HFF-Myc (cell line): ENCODE data around the gene CCDC102A.

Experiments
- DNase-seq: peaks from one replicate; pipeline ENCODE4 v3.0.0-alpha.2; 2011; ENCODE audit warnings: low read depth; ENCODE audit errors: extremely low read depth
- H3K4me3 ChIP-seq: replicated peaks from 2 replicates; pipeline ENCODE4 v1.5.1; 2011; ENCODE audit warnings: low read depth, mild to moderate bottlenecking, control low read depth, low read length
- TF ChIP-seq, protein P1 (sequence below): IDR thresholded peaks from 2 replicates; pipeline ENCODE4 v1.5.1; 2012; ENCODE audit warnings: mild to moderate bottlenecking, low read depth, low read length, control low read depth; ENCODE audit errors: missing control alignments

Gene CCDC102A

DNA sequence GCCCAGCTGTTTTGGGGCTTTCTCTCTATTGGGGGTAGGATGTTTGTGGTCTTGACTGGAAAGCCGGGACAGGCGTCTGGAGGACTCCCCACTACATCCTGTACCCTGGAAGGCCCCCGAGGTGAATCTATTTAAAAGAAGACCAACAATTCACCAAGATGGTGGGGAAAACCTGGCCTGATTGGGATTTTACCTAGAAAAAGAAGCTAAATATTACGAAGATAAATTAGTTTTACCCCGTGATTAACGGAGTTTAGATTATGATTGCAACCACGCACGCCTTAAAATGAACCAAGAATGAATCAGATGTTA, 779 bp upstream of the CCDC102A start:
- peak overlapping the region; percentile 63 for H3K4me3 ChIP-seq
- TF ChIP-seq, protein P1, sequence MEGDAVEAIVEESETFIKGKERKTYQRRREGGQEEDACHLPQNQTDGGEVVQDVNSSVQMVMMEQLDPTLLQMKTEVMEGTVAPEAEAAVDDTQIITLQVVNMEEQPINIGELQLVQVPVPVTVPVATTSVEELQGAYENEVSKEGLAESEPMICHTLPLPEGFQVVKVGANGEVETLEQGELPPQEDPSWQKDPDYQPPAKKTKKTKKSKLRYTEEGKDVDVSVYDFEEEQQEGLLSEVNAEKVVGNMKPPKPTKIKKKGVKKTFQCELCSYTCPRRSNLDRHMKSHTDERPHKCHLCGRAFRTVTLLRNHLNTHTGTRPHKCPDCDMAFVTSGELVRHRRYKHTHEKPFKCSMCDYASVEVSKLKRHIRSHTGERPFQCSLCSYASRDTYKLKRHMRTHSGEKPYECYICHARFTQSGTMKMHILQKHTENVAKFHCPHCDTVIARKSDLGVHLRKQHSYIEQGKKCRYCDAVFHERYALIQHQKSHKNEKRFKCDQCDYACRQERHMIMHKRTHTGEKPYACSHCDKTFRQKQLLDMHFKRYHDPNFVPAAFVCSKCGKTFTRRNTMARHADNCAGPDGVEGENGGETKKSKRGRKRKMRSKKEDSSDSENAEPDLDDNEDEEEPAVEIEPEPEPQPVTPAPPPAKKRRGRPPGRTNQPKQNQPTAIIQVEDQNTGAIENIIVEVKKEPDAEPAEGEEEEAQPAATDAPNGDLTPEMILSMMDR = no peak
- DNase-seq = no peak

DNA sequence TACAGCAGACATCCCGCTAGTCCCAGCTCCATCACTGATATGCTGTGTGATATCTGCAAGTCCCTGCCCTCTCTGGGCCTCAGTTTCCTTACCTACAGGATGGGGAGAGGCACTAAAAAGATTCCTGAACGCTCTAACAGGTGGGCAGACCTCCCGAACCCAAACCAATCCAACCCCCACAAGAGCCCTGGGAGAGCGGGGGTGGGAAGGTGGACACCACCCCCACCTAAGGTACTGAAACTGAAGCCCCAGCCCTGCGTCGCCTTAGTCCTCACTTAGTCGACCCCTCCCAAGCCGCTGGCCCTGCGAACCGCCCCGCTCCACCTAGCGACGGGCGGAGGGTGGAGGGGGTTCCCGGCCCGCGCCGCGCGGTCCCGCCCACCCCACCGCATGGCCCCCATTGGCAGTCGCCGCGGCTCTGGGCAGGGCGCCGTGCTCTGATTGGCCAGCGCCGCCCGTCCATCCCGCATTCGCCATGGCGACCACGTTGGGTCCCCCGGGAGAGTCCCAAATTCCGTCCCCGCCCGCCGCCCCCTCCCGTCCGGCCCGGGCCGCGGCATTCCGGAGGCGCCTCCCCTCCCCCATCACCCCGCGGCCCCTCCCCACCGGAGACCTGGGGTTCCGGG, 578 bp downstream of the CCDC102A start:
- peak overlapping the region; percentile 63 for H3K4me3 ChIP-seq
- DNase-seq = peak; percentile 60
- TF ChIP-seq, protein P1 = peak; percentile 13

DNA sequence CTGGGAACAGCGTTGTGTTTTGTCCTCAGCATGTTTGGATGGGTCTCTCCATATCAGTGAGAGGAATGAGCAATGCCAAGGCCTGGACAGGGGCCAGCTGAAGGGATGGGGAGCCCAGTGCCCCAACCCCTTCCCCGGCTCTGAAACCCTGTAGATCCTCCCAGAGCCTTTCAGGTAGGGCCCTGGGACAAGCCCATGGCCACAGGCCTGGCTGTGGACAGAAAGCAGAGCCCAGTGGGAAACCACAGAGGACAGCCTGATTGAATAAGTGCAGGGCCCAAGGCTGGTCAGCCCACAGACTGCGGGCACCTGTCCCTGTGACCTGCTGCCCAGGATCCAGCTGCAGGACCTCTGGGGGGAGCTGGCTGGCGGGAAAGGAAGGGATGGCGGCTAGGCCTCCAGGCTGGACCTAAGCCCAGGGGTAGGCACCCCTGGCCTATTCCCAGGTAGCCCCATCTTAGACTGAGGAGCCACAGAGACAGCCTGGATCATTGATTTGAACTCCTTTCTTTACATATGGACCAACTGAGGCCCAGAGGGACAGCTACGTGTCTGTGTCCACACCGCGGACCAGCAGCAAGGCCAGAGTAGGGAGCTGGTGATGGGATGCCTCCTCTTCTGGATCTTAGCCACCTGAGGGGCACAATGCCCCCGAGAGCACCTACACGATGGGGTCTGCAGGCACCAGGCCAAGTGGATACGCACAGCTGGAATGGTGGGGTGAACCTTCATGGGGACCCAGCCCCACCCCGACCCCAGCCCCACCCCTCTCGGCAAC, 1.3 kb downstream of the CCDC102A start:
- peak overlapping the region; percentile 63 for H3K4me3 ChIP-seq
- TF ChIP-seq, protein P1 = no peak
- no peak for DNase-seq

DNA sequence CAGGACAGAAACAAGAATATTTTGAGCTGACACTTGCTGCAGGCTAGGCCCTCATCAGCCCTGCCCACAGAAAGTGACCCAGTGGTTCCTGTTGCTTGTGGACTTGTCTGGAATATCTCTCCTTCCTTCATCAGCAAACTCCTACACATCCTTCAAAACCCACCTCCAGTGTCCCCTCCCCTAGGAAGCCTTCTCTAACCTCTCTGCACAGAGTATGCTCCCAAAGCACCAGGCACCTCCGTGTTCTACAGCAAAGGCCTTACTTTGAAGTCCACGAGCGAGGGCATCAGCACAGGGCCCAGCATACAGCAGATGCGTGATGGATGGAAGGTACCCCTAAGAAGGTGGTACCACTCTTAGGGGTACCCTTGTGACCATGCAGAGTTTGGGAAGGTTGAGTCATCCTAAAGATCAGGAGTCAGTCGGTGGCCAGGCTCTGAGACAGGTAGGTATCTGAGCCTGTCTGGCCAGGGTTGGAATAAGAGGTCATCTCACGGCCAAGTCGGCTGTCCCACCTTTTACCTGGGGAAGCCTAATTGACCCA, 2.0 kb downstream of the CCDC102A start:
- H3K4me3 ChIP-seq = no peak overlapping the region
- TF ChIP-seq, protein P1 = no peak
- no peak for DNase-seq

DNA sequence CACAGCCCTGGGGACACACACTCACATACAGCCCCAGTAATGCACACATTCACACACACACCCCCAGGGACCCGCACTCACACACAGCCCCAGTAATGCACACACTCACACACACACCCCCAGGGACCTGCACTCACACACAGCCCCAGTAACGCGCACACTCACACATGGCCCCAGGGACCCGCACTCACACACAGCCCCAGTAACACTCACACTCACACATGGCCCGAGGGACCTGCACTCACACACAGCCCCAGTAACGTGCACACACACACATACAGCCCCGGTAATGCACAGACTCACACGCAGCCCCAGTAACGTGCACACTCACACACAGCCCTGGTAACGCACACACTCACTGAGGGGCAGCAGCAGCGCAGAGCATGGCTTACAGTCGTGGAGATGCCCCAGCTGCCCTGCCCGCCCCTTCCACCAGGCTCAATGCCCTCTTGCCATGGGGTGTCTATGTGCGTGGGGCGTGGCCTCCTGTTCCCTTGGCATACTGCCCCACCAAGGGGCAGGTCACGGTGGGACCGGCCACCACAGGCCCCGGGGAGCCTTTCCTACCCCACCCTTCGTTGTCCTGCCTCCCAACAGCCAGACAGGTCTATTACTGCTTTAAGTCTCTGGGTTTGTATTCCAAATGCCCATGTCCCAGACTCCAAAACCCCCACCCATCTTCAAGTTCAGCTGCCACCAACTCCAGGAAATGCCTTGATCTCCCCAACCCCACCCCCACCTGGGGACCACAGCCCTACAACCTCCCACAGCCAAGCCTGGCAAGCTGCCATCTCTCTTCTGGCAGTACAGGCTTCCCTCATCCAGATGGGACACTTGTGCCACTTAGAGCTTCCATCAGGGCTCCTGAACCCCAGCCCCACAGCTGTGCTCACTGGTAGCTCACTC, 2.7 kb downstream of the CCDC102A start:
- DNase-seq = no peak
- TF ChIP-seq, protein P1 = no peak
- H3K4me3 ChIP-seq = no peak overlapping the region

DNA sequence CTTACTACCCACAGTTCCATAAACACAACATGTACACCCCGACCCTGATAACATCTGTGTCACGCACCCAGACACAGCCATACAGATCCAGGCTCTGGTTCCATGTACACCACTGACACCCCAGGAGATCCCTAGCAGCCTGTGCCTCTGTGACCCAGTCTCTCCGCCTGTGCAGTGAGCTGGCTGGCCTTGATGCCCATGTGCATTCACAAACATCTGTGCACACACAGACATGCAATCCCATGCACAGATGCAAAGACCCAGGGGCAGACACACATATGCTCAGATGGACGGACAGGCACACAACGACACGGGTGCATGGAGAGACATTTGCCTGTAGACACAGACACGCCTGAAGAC, 4.1 kb downstream of the CCDC102A start:
- DNase-seq = no peak
- no peak overlapping the region for H3K4me3 ChIP-seq
- TF ChIP-seq, protein P1 = no peak
